CD4-positive, alpha-beta T cell treated with Interleukin-4 for 1 hour (primary cell): ENCODE measurements around the gene ROM1.
"Not testable (repeated sequence)": the region's sequence is repeated elsewhere in the genome, so short reads cannot be mapped to it uniquely, and the experiment has no call there.

Experiments used
- DNase-seq, 2 donors: peaks; one replicate each; pipeline ENCODE4 v3.0.0-alpha.2; 2020 to 2022

The ROM1 gene

GRCh38 chr11:62612366-62613290 lies at the start of gene ROM1, which contains the start of gene EML3:
Gene ROM1 (plus strand): TSS chr11:62613257. CDS start chr11:62613282, 25 bp downstream.
Gene EML3 (minus strand): TSS chr11:62612775. CDS start chr11:62612457, 318 bp downstream.
- DNase-seq = peak; percentile 92 to 94

GRCh38 chr11:62565100-62565802 lies 47.8 kb upstream of the ROM1 start:
- DNase-seq = no peak

- no peak for DNase-seq
These were observed 46.8 kb upstream of the ROM1 start for GRCh38 chr11:62566247-62566646.

DNA sequence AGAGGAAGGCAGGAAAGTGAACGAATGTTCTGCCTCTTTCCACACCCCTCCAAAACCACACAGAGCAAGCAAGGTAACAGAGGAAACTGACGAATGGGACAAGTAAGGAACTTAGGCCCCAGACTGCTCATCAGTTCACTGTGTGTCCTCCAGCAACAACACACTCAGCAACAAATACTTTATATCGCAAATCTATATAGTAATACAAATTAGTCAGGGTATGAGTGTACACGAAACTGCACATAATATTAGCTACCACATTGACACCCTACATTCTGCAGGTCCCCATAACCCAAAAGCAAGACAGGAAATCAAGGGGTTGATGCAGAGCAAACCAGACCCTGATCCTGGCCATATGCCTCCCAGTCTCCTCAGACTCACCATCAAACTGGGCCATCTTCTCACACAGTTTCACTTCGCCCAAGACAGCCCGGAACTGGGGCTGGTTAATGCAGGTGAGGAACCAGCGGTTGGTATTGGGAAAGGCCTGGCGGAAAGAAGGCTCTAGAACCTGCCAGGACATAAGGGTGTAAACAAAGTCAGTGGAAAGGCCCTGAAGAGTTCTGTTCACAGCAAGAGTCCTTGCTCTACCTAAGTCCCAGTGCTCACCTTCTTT lies 45.9 kb upstream of the ROM1 start:
- DNase-seq = no peak

GRCh38 chr11:62569611-62570010 lies 43.4 kb upstream of the ROM1 start:
- DNase-seq = no peak

- DNase-seq = not testable (repeated sequence)
These were observed 42.2 kb upstream of the ROM1 start for GRCh38 chr11:62570903-62571302.

DNA sequence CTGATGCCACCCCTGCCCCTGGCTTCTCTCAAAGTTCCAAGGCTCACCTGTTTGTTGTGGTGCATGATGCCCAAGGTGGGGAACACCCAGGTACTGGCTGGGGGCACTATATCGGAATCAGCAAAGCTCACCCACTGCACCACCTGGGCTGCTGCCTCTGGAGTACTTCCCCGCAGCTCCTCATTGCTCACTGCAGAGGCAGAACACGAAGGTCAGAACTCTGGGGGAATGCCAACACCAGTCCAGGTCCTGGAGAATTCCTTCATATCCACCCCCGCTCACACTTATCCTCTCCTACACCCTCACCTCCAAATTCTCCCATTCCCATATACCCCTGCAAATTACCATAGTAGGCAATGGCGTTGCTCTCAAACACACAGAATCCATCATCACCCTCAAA lies 41.6 kb upstream of the ROM1 start:
- DNase-seq = not testable (repeated sequence)

DNA sequence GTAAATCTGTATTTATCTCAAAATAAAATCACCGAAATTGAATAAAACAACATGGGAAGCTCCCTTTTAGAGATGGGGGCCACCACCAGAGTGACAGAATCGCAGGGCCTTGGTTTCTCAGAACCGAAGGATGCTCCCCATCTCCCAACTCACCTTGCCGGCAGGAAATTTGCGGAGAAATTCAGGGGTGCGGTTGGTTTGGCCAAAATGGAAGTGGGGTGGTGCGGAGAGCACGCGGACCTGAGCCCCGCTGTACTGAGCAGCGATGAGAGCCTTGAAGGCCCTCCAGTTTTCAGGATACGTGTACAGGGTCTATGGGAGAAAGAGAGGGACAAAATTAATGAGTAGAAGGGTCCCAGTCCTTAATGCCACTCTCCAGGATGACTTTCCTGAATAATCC lies 40.6 kb upstream of the ROM1 start:
- DNase-seq = no peak

DNA sequence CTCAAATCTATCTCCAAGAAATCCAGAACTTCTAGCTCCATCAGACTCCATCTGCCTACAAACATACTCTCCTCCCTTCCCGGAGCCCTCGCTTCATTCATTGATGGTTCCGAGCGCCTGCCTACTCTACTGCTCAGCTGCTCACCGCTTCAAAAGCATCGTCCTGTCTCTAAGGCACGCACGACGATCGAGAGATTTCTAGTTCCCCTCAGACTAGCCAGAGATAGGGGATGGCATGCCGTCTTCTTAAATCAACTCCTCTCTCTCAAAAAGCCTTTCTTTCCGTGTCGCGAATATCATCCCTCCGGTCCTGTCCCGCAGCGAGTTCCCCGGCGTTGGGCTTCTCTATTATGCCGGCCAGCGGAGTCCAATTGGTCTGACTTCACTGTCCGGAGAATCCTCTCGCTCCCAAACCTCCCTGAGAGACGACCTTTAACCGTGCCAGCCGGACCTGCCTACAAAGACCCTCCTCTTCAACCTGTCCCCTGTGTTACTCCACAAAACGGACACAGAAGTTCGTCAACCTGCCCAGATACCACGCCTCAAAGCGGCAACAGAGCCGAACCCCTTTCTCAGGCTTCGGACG lies 40.0 kb upstream of the ROM1 start:
- peak; percentile 19 to 42 for DNase-seq

DNA sequence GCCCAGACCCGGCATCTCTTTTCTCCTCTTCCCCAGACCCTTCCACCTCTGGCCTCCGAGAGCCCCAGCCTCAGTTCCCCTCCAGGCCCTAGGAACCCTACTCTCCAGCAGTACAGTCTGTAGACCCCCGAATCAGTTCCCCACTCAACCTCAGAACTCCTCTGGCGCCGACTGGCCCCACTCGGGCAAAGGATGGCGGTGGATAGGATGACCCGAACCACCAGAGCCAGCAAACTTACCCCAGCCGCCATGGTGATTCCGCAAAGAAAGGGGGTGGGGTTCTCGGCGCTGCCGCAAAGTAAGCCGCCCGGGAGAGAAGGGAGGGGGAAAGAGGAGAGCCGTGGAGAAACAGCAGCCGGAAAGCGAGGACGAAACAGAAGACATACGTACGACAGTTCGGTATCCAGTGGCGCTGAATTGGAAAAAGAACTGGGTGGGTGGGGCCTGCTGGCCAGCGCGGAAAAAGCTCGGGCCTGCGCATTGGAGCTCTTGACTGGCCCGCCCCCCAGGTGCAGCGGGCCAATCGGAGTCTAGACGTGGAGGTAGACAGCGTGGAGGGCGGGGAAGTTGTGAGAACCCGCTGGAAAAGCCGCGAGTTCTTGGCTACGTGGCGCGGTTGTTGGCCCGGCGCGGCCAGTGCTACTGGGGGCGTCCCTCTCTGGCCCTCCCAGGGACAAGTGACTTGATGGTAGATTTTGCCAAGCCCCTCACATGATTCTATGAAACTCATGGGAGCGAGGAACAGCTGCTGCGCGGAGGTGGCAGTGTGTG lies 39.3 kb upstream of the ROM1 start, which contains the start of gene EEF1G:
TSS of gene EEF1G (minus strand) at position 300 of the 771 bp plus-strand sequence. CDS start at position 251, 49 bp downstream.
- DNase-seq = peak; percentile 100

DNA sequence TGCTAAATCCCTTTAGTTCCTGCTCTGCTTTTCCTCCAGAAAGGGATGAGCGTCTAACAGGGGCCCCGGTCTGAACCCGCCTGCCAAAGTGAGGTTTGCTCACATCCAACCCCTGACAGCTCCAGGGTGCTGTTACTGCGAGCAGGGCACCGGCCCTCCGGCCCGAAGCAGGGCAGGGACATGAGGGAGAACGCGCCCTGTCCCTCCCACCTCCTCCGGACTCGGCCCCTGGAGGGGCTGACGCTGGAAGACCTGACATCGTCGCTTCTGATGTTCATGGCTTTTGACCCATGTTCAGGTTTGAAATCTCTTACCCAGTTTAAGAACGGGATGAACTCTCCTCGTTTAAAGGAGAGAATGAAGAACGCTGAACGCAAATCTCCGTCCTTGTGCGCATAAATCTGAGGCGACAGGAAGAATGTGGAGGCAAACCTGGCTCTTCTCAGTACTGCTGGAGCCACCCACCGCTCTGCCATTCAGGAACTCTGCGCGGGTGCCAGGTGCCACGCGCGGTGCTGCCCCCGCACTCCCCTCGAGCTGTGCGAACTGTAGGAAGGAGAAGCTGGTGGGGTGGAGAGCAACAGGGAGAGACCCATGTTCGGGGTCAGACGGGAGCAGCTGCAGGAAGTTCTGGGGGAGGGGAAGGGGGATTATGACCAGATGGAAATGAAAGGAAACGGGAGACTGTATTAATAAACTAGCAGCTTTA lies 38.5 kb upstream of the ROM1 start:
- no peak for DNase-seq

- DNase-seq = no peak
These were observed 37.9 kb upstream of the ROM1 start for GRCh38 chr11:62575156-62575555.

DNA sequence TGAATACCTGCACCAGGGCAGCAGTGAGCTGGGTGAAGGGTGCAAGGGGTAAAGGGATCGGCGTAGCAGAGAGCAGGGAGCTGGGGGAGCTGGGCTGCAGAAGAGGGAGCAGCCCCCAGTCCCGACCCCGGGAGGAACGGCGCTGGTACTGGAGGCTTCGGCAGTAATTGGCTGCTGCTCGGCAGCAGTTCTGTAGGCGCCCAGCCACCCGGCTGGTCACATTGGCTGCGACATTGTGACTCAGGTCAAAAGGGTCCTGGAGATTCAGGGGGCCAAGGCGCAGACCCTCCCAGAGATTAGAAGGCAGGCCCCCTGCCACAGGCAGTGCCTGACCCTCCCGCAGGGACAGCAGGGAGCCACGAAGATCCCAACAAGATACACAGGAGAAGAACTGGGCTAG lies 37.2 kb upstream of the ROM1 start:
- DNase-seq = no peak

- DNase-seq = no peak
These were observed 35.9 kb upstream of the ROM1 start for GRCh38 chr11:62577046-62577714.

GRCh38 chr11:62578541-62578940 lies 34.5 kb upstream of the ROM1 start:
- no peak for DNase-seq

- DNase-seq = no peak
These were observed 33.8 kb upstream of the ROM1 start for GRCh38 chr11:62579252-62579651.

- no peak for DNase-seq
These were observed 31.9 kb upstream of the ROM1 start for GRCh38 chr11:62580959-62581715.

DNA sequence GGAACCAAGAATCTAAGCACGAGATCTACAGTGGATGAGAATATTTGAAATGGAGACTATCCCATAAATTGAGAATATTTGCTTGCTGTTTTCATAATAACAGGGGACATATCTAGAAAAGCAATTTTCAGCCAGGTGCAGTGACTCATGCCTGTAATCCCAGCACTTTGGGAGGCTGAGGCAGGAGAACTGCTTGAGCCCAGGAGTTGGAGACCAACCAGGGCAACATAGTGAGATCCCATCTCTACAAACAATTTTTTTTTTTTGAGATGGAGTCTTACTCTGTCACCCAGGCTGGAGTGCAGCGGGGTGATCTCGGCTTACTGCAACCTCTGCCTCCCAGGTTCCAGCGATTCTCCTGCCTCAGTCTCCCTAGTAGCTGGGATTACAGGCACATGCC lies 31.3 kb upstream of the ROM1 start:
- DNase-seq = not testable (repeated sequence)

DNA sequence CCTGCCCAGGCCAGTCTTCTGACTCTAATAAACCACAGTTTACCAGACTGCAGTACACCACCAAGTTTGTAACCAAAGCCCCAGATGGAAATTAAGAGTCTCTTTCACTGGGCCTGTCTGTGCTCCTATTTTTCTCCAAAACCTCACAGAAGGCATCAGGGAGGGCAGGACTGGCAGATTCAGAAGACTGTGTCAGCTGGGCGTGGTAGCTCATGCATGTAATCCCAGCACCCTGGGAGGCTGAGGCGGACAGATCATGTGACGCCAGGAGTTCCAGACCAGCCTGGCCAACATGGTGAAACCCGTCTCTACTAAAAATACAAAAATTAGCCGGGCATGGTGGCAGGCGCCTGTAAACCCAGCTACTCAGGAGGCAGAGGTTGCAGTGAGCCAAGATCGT lies 27.7 kb upstream of the ROM1 start:
- DNase-seq = not testable (repeated sequence)
